Activated CD4-positive, alpha-beta T cell treated with anti-CD3 and anti-CD28 coated beads, Interleukin-2, amount 10 ng/mL, durations not matched to agents 24 days and 14 days (primary cell): ENCODE data around the gene FBLN7. TPM values are rescaled to one million over a fixed set of nuclear protein-coding genes. Genes with fewer than 3 reads are reported as not detected.
A peak's percentile ranks its signal among the peaks of the same experiment; 100 is the strongest.

ENCODE experiments used
- DNase-seq: peaks from one replicate; pipeline ENCODE4 v3.0.0; 2022
- H3K27ac Mint-ChIP-seq: one replicate; pipeline ENCODE4 v1.8.0; 2022; ENCODE audit warnings: mild to moderate bottlenecking, mixed read lengths
- H3K27me3 Mint-ChIP-seq: one replicate; pipeline ENCODE4 v1.8.0; 2022; ENCODE audit warnings: mixed read lengths
- H3K36me3 Mint-ChIP-seq: one replicate; pipeline ENCODE4 v1.8.0; 2022; ENCODE audit warnings: low read depth, mild to moderate bottlenecking, mixed read lengths
- H3K4me1 Mint-ChIP-seq: one replicate; pipeline ENCODE4 v1.8.0; 2021; ENCODE audit warnings: mixed read lengths
- H3K4me3 Mint-ChIP-seq: one replicate; pipeline ENCODE4 v1.8.0; 2022; ENCODE audit warnings: mild to moderate bottlenecking, moderate library complexity, mixed read lengths
- H3K9me3 Mint-ChIP-seq: one replicate; pipeline ENCODE4 v1.8.0; 2021; ENCODE audit warnings: mixed read lengths
- intact Hi-C: fragments of 100-400 bp; cut with micrococcal nuclease; formaldehyde crosslinking; loops from one replicate; pipeline ENCODE4 v1.15.1; 2023
- total RNA-seq: library from RNA; stranded (reverse); gene quantifications from 2 replicates; pipeline ENCODE4 v1.2.3, GENCODE V29; 2022

Gene FBLN7
- total RNA-seq, 1 donor from 2014 or later: 26.8 TPM

GRCh38 chr2:112173646-112174319 is 35.6 kb downstream of the FBLN7 start:
- H3K4me1 Mint-ChIP-seq: peaks cover 21% of the 10 kb centered on the region
- DNase-seq: no peak
- H3K36me3 Mint-ChIP-seq: no peaks in the 10 kb centered on the region
- intact Hi-C loops: no loop called here
- peak overlapping the region; percentile 48 for H3K27ac Mint-ChIP-seq
- H3K4me3 Mint-ChIP-seq: peak overlapping the region; percentile 33
- H3K27me3 Mint-ChIP-seq: no peaks in the 10 kb centered on the region
- H3K9me3 Mint-ChIP-seq: no peaks in the 10 kb centered on the region

GRCh38 chr2:112174383-112174782 is 36.2 kb downstream of the FBLN7 start:
- Mint-ChIP-seq H3K27ac (peak overlapping the region; percentile 27), H3K9me3 (no peaks in the 10 kb centered on the region), H3K4me3 (peak overlapping the region; percentile 18), H3K4me1 (peaks cover 19% of the 10 kb centered on the region), H3K27me3 (no peaks in the 10 kb centered on the region), H3K36me3 (no peaks in the 10 kb centered on the region)
- intact Hi-C loops: no loop called here
- no peak for DNase-seq

GRCh38 chr2:112175333-112175732 is 37.1 kb downstream of the FBLN7 start:
- Mint-ChIP-seq H3K4me1 (peaks cover 19% of the 10 kb centered on the region), H3K9me3 (no peaks in the 10 kb centered on the region), H3K27ac (no peak overlapping the region), H3K4me3 (no peak overlapping the region), H3K27me3 (no peaks in the 10 kb centered on the region), H3K36me3 (no peaks in the 10 kb centered on the region)
- intact Hi-C loops: no loop called here
- no peak for DNase-seq

- DNase-seq: no peak
- Mint-ChIP-seq H3K36me3 (no peaks in the 10 kb centered on the region), H3K4me1 (peaks cover 19% of the 10 kb centered on the region), H3K27ac (no peak overlapping the region), H3K27me3 (no peaks in the 10 kb centered on the region), H3K9me3 (no peaks in the 10 kb centered on the region), H3K4me3 (no peak overlapping the region)
- intact Hi-C loops: no loop called here
Measured at GRCh38 chr2:112175958-112176573, 37.9 kb downstream of the FBLN7 start.

GRCh38 chr2:112181571-112182290 is 43.5 kb downstream of the FBLN7 start:
- Mint-ChIP-seq H3K4me1 (peaks cover 45% of the 10 kb centered on the region), H3K36me3 (peaks cover 28% of the 10 kb centered on the region), H3K9me3 (no peaks in the 10 kb centered on the region), H3K27ac (peak overlapping the region; percentile 93), H3K4me3 (peak overlapping the region; percentile 91), H3K27me3 (no peaks in the 10 kb centered on the region)
- intact Hi-C loops: loop anchor here (2.0 to 10.0 kb wide), 3 partner anchors 69 to 403 kb away; partner anchors contain the start of genes ANAPC1 and CHCHD5
- peak; percentile 89 for DNase-seq

- Mint-ChIP-seq H3K27me3 (no peaks in the 10 kb centered on the region), H3K36me3 (peaks cover 31% of the 10 kb centered on the region), H3K4me3 (peak overlapping the region; percentile 91), H3K4me1 (peaks cover 54% of the 10 kb centered on the region), H3K27ac (peak overlapping the region; percentile 93), H3K9me3 (no peaks in the 10 kb centered on the region)
- peak; percentile 82 for DNase-seq
- intact Hi-C loops: loop anchor here (2.0 to 10.0 kb wide), 3 partner anchors 68 to 402 kb away; partner anchors contain the start of genes ANAPC1 and CHCHD5
Measured at GRCh38 chr2:112182581-112183034, 44.4 kb downstream of the FBLN7 start.

- H3K4me1 Mint-ChIP-seq: peaks cover 62% of the 10 kb centered on the region
- H3K4me3 Mint-ChIP-seq: peak overlapping the region; percentile 91
- no peaks in the 10 kb centered on the region for H3K9me3 Mint-ChIP-seq
- peak overlapping the region; percentile 93 for H3K27ac Mint-ChIP-seq
- peaks cover 2% of the 10 kb centered on the region for H3K27me3 Mint-ChIP-seq
- intact Hi-C loops: loop anchor here (2.0 to 10.0 kb wide), 3 partner anchors 67 to 401 kb away; partner anchors contain the start of genes ANAPC1 and CHCHD5
- peak; percentile 68 for DNase-seq
- peaks cover 38% of the 10 kb centered on the region for H3K36me3 Mint-ChIP-seq
Measured at GRCh38 chr2:112183327-112184025, 45.3 kb downstream of the FBLN7 start.

GRCh38 chr2:112184121-112184520 is 45.9 kb downstream of the FBLN7 start:
- Mint-ChIP-seq H3K27ac (peak overlapping the region; percentile 93), H3K4me1 (peaks cover 69% of the 10 kb centered on the region), H3K36me3 (peaks cover 43% of the 10 kb centered on the region), H3K4me3 (peak overlapping the region; percentile 91), H3K27me3 (peaks cover 2% of the 10 kb centered on the region), H3K9me3 (peaks cover 3% of the 10 kb centered on the region)
- no peak for DNase-seq
- intact Hi-C loops: loop anchor here (10.0 kb wide), 2 partner anchors 299 to 401 kb away; partner anchors contain the start of genes ANAPC1 and CHCHD5

GRCh38 chr2:112185131-112185530 is 46.9 kb downstream of the FBLN7 start:
- no peak overlapping the region for H3K4me3 Mint-ChIP-seq
- peaks cover 2% of the 10 kb centered on the region for H3K27me3 Mint-ChIP-seq
- peaks cover 45% of the 10 kb centered on the region for H3K36me3 Mint-ChIP-seq
- peaks cover 73% of the 10 kb centered on the region for H3K4me1 Mint-ChIP-seq
- peaks cover 3% of the 10 kb centered on the region for H3K9me3 Mint-ChIP-seq
- intact Hi-C loops: loop anchor here (10.0 kb wide), 2 partner anchors 300 to 400 kb away; partner anchors contain the start of genes ANAPC1 and CHCHD5
- peak overlapping the region; percentile 85 for H3K27ac Mint-ChIP-seq
- no peak for DNase-seq

- H3K9me3 Mint-ChIP-seq: peaks cover 3% of the 10 kb centered on the region
- DNase-seq: no peak
- peak overlapping the region; percentile 94 for H3K27ac Mint-ChIP-seq
- H3K4me1 Mint-ChIP-seq: peaks cover 79% of the 10 kb centered on the region
- intact Hi-C loops: loop anchor here (10.0 kb wide), 2 partner anchors 302 to 398 kb away; partner anchors contain the start of genes ANAPC1 and CHCHD5
- H3K36me3 Mint-ChIP-seq: peaks cover 57% of the 10 kb centered on the region
- H3K4me3 Mint-ChIP-seq: peak overlapping the region; percentile 77
- H3K27me3 Mint-ChIP-seq: peaks cover 2% of the 10 kb centered on the region
Measured at GRCh38 chr2:112187046-112187715, 49.0 kb downstream of the FBLN7 start.

- peaks cover 3% of the 10 kb centered on the region for H3K9me3 Mint-ChIP-seq
- peak overlapping the region; percentile 77 for H3K4me3 Mint-ChIP-seq
- H3K27me3 Mint-ChIP-seq: peaks cover 2% of the 10 kb centered on the region
- H3K27ac Mint-ChIP-seq: peak overlapping the region; percentile 94
- intact Hi-C loops: loop anchor here (1.0 to 10.0 kb wide), 5 partner anchors 88 to 397 kb away; partner anchors contain the start of genes ANAPC1, CHCHD5 and TMEM87B
- H3K4me1 Mint-ChIP-seq: peaks cover 76% of the 10 kb centered on the region
- peak; percentile 91 for DNase-seq
- peaks cover 62% of the 10 kb centered on the region for H3K36me3 Mint-ChIP-seq
Measured at GRCh38 chr2:112187805-112188596, 49.8 kb downstream of the FBLN7 start.

GRCh38 chr2:112189001-112189556 is 50.9 kb downstream of the FBLN7 start:
- peaks cover 58% of the 10 kb centered on the region for H3K36me3 Mint-ChIP-seq
- H3K4me3 Mint-ChIP-seq: peak overlapping the region; percentile 77
- peaks cover 69% of the 10 kb centered on the region for H3K4me1 Mint-ChIP-seq
- peaks cover 6% of the 10 kb centered on the region for H3K9me3 Mint-ChIP-seq
- peaks cover 2% of the 10 kb centered on the region for H3K27me3 Mint-ChIP-seq
- DNase-seq: no peak
- intact Hi-C loops: loop anchor here (2.0 to 10.0 kb wide), 3 partner anchors 134 to 396 kb away; partner anchors contain the start of genes ANAPC1, CHCHD5 and TMEM87B
- peak overlapping the region; percentile 94 for H3K27ac Mint-ChIP-seq
